GM18873 (cell line): ENCODE results near the gene PIP5K1C.

Experiments
- ATAC-seq: cut with Tn5 transposase; IDR thresholded peaks from one replicate; pipeline ENCODE4 v1.9.1; 2021; ENCODE audit warnings: mild to moderate bottlenecking, moderate library complexity, moderate number of reproducible peaks; ENCODE audit not compliant: unreplicated experiment, low FRiP score

The PIP5K1C gene, protein sequence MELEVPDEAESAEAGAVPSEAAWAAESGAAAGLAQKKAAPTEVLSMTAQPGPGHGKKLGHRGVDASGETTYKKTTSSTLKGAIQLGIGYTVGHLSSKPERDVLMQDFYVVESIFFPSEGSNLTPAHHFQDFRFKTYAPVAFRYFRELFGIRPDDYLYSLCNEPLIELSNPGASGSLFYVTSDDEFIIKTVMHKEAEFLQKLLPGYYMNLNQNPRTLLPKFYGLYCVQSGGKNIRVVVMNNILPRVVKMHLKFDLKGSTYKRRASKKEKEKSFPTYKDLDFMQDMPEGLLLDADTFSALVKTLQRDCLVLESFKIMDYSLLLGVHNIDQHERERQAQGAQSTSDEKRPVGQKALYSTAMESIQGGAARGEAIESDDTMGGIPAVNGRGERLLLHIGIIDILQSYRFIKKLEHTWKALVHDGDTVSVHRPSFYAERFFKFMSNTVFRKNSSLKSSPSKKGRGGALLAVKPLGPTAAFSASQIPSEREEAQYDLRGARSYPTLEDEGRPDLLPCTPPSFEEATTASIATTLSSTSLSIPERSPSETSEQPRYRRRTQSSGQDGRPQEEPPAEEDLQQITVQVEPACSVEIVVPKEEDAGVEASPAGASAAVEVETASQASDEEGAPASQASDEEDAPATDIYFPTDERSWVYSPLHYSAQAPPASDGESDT

DNA sequence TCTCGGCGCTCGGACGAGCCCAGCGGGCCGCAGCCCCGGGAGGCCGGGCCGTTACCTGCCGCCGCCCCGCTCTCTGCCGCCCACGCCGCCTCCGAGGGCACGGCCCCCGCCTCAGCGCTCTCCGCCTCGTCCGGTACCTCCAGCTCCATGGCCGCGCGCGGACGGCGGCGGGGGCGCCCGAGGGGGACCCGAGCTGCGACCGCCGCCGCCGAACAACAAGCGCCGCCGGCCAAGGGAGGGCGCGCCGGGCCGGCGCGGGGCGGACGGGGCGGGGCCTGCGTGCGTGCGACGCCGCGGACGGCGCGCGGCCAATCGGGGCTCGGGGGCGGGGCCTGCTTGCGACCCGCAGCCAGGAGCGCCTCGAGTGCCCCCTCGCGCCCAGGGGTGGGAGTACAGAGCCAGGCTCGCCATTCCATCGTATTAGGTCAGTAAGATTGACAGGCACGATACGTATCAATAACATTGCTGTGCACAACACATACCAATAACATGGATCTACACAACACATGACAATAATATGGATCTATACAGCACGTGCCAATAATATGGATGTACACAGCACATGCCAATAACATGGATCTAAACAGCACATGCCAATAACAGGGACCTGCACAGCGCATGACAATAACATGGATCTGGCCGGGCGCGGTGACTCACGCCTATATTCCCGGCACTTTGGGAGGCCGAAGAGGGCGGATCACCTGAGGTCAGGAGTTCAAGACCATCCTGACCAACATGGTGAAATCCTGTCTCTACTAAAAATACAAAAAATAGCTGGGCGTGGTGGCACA, at the start of gene PIP5K1C:
PIP5K1C (minus strand) TSS at position 227 of the 791 bp plus-strand sequence; CDS start at position 149, 78 bp downstream.
- ATAC-seq: peak; percentile 74

DNA sequence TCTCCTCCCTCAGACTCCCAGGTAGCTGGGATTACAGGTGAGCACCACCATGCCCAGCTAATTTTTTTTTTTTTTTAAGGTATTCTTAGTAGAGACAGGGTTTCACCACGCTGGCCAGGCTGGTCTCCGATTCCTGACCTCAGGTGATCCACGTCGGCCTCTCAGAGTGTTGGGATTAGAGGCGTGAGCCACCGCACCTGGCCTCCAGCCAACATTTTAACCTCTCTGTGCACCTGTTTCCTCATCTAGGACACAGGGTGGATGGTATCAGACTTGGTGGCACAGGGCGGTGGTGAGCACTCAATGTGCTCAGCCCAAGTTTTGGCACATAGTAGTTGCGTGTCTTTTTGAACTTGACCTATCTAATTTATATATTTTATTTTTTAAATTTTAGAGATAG, 48.7 kb upstream of the PIP5K1C start:
- ATAC-seq: no peak

DNA sequence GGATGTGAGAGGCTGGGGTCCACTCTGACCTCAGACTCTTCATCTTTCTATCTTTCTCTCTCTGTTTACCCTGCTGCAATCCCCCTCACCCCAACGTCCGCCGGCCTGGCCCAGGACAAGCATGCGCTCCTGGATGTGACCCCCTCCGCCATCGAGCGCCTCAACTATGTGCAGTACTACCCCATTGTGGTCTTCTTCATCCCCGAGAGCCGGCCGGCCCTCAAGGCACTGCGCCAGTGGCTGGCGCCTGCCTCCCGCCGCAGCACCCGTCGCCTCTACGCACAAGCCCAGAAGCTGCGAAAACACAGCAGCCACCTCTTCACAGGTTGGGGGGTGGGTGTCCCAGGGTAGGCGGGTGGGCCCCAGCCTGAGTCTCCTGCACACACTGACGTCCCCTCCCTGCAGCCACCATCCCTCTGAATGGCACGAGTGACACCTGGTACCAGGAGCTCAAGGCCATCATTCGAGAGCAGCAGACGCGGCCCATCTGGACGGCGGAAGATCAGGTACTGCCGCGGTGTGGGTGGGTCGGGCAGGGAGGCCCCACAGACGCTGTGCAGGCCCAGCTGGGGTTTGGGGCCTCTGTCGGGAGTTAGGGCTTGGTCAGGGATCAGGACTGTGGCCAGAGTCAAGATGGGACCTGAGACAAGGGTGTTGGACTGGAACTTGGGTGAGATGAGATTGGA, 46.2 kb upstream of the PIP5K1C start:
- ATAC-seq: no peak

DNA sequence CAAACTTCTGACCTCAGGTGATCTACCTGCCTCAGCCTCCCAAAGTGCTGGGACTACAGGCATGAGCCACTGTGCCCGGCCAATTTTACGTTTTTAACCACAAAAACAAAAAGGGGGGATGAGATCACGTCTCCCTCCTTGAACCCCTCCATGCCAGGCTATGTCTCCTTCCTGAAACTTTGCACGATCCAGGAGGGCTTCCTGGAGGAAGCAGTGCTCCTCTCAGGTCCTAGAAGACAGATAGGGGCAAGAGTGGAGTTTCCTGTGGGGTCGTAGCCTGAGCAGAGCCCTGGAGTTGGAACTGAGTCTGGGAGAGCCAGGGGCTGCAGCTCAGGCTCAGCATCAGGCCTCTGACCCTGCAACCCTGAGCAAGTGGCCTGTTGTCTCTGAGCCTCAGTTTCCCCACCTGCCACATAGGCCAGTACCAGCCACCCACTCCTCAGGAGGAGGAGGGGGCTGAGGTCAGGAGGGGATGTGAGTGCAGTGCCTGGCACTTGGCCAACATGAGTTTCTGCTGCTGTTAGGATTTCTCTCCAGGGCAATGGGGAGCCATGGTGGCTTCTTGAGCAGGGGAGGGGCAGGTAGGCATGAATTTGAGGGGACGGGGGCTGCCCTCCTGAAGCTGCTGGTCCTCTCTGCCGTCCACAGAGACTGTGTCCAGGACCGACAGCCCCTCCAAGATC, 45.2 kb upstream of the PIP5K1C start:
- no peak for ATAC-seq

DNA sequence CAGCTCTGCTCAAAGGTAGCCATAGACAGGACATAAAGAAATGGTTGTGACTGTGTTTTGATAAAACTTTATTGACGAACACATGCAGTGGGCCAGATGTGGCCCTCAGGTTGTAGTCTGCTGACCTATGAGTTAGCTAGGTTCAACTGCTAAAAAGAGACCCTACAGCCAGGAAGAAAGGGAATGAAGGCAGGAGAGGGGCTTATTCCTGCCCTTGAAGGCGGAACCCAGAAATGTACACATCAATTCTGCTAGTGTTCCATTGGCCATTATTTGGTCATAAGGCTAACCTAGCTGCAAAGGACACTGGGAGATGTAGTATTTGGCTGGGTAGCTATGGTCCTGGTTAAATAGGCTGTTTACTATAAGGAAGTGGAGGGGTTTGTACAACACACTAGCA, 43.2 kb upstream of the PIP5K1C start:
- ATAC-seq: no peak

DNA sequence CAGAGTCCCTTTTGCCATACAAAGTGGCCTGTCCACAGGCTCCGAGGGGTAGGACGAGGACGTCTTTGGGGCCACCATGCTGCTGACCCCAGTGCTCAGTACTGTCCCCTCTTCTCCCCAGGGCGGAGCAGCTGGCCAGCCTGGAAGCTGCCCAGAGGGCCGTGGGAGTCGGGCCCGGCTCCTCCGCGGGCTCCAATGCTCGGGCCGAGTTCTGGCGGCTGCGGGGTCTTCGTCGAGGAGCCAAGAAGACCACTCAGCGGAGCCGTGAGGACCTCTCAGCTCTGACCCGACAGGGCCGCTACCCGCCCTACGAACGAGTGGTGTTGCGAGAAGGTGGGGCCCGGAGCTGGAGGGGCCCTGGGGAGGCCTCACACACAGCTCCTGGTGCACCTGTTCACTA, 40.2 kb upstream of the PIP5K1C start:
- ATAC-seq: no peak

DNA sequence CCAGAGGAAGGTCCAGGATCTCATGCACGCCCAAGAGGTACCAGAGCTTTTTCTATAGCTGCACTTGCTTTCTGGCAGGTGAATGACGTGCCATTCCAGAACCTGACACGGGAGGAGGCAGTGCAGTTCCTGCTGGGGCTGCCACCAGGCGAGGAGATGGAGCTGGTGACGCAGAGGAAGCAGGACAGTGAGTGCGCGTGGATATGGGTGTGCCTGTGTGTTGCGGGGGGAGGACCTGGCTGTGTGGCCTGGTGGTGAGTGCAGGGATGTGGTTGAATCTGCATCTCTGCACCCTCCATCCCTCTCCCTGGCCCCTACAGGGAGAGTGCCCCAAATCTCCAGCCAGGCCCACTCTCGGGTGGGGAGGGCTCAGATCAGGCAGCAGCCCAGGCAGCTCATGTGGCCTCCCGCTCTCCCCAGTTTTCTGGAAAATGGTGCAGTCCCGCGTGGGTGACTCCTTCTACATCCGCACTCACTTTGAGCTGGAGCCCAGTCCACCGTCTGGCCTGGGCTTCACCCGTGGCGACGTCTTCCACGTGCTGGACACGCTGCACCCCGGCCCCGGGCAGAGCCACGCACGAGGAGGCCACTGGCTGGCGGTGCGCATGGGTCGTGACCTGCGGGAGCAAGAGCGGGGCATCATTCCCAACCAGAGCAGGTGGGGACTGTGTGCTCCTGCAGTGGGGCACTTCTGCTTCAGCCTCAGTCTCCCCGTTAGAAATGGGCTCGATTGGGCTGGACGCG, 38.4 kb upstream of the PIP5K1C start:
- ATAC-seq: no peak

DNA sequence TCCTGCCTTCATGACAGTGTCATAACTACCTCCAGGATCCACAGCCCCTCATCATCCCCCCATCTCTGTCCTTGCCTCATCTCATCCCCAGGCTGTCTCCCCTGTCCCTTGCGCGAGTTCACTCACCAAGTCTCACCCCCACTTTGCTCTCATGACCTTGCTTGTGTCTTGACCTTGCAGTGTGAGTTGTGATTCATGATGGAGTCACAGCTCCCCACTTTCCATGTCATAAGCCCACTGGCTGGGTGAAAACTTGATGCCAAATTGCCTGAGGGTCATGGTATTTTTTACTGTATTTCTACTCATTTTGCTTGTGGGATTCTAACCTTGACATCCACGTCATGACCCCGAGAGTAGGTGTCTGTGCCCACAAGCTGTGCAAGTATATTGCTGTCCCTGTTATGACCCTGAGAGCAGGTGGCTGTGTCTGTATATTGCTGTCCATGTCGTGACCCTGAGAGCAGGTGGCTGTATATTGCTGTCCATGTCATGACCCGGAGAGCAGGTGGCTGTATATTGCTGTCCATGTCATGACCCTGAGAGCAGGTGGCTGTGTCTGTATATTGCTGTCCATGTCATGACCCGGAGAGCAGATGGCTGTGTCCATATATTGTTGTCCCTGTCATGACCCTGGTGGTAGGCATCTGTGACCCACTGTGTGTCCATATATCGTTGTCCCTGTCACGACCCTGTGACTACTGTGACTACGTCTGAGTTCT, 37.4 kb upstream of the PIP5K1C start:
- ATAC-seq: no peak

DNA sequence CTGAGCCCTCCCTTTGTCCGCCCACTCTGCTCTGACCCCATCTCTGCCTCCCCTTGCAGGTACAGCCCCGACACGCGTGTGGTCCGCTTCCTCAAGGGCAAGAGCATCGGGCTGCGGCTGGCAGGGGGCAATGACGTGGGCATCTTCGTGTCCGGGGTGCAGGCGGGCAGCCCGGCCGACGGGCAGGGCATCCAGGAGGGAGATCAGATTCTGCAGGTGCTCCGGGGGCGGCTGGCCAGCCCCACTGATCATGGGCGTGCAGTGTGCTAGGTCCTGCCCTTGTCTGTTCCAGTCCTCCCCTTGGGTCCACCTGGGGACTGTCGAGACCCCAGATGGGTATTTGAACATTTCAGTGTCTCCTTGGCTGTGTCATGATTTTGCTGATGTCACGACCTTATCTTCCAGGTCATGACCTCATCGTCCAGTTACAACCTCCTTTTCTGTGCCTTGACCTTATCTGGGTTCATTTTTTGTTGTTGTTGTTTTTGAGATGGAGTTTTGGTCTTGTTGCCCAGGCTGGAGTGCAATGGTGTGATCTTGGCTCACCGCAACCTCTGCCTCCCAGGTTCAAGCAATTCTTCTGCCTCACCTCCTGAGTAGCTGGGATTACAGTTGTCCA, 35.9 kb upstream of the PIP5K1C start:
- ATAC-seq: no peak

DNA sequence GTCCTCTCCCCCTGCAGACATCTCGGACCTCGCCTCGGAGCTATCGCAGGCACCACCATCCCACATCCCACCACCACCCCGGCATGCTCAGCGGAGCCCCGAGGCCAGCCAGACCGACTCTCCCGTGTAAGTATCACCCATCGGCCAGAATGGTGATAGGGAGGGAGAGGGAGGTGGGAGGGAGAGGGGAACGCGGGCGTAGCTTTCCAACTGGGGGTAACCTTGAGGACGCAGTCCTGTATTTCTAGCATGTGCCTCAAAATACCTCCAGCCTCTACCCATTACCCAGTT, 34.0 kb upstream of the PIP5K1C start:
- ATAC-seq: no peak

DNA sequence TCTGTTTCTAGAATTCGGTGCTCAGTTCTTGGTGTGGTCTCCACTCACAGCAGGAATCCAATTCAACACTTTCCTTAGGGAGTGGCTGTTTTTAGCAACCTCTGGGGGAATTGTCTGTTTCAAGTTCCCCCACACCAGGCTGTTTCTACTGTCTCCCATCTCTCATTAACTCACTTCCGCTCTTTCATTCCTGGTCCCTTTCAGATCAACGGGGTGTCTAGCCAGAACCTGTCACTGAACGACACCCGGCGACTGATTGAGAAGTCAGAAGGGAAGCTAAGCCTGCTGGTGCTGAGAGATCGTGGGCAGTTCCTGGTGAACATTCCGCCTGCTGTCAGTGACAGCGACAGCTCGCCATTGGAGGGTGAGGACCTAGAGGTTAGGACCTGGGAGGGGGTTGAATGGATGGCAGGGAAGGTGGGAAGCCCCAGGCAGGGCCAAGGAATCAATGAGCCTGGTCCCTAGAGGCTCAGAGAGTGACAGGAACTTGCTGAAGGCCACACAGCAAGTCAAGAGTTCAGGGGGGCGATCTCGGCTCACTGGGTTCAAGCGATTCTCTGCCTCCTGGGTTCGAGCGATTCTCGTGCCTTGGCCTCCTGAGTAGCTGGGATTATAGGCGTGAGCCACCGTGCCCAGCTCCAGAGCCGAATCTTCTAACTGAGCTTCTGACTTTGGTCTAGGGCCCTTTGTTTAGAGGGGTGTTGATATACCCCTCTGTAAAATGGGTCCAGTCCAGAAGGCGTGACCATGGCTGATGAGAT, 33.5 kb upstream of the PIP5K1C start:
- ATAC-seq: no peak

DNA sequence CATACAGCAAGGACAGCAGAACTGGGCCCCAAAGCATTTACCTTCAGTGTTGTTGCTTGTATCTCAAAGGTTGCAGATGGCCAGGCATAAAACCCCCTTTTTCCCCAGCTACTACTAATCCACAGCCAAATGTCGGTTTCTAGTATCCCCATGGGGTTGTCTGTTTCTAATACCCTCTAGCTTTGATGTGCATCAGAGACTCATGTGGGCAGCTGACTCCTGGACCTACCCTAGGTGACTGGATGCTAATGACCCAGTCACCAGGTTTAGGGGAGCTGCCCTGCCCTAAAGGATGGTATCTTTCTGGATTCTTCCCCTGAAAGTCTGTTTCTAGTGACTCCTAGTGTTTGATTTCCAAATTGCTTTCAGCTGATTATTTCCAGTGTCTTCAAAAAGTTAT, 31.8 kb upstream of the PIP5K1C start:
- ATAC-seq: no peak

DNA sequence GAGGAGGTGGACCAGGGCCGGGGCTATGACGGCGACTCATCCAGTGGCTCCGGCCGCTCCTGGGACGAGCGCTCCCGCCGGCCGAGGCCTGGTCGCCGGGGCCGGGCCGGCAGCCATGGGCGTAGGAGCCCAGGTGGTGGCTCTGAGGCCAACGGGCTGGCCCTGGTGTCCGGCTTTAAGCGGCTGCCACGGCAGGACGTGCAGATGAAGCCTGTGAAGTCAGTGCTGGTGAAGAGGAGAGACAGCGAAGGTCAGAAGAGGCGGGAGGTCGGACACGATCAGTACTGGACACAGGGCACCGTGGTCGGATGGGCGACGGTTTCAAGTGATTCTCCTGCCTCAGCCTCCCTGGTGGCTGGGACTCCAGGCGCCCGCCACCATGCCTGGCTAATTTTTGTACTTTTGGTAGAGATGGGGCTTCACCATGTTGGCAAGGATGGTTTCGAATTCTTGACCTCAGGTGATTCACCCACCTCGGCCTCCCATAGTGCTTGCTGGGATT, 30.2 kb upstream of the PIP5K1C start:
- ATAC-seq: no peak

DNA sequence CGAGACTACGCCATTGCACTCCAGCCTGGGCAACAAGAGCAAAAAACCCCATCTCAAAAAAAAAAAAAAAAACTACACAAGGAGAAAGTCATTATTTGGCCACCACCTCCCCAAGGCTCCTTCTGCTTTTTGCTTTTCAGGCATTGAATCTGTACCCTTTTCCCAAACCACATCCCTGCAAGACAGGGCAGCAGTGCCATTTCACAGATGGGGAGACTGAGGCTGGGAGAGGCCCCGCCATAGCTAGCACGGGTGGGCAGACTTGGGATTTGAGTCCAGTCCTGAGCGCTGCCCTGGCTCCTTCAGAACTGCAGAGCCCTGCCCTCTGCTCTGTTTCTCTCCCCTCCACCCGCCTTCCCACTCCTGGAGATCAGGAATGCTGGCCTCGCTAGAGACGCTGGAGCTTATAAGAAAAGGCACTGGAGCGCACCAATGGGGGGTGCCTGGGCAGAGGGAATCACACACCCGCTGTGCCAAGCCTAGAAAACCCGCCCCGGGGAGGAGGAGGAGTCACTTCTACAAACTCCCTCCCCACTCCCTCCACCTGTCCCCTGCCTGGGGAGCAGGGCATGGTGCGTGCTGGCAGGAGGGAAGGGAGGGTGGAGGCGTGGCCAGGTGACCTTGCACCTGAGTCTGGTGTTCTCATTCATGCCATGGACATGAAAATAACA, 25.5 kb upstream of the PIP5K1C start:
- ATAC-seq: no peak

DNA sequence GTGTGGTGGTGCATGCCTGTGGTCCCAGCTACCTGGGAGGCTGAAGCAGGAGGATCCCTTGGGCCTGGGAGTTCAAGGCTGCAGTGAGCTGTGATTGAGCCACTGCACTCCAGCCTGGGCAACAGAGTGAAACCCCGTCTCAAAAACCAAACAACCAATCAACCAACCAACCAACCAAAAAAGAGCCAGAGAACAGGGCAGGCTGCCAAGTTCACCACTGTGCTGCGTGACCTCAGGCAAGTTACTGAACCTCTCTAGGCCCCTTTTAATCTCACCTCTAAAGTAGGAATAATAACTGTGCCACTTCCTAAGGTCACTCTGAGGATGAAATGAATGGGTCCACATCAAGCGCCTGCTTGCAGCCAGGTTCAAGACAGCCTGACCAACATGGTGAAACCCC, 24.9 kb upstream of the PIP5K1C start:
- no peak for ATAC-seq

DNA sequence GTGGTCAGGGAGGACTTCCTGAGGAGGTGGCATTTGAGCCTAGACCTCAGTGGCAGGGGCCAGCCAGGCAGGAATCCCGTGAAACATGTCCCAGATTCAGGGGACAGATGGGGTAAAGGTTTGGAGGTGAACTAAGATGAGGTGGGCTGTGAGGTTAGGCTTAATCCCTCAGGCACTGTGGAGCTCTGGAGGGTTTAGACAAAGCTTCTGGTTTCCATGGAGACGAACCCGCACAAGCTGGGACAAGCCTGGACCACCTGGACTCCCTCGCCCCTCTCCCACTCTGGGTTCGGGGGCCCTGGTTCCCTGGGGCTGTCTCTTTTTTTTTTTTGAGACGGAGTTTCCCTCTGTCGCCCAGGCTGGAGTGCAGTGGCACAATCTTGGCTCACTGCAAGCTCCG, 23.6 kb upstream of the PIP5K1C start:
- ATAC-seq: no peak

DNA sequence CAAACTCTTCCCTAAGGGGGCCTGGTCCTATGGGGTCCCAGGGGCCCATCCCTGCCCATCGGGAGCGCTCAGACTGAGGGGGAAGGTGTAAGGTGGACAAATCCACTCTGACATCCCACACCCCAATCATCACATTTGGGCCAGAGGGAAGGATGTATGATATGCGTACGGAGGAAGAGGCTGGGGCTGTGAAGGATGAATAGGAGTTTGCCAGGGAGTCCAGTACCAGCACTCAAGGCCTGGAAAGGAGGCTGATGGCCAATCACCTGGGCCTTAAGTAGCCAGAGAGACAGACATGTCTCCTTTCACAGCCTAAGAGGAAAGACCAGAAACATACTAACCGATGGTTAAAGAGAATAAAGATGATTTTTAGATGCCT, 22.8 kb upstream of the PIP5K1C start:
- ATAC-seq: no peak
